Neural cell (in vitro differentiated cells): ENCODE measurements around the gene TOMM20. TPM values are rescaled to one million over a fixed set of nuclear protein-coding genes. Genes with fewer than 3 reads are reported as not detected.

Experiments
- H2AFZ ChIP-seq: fragments of 200-600, 300-800 bp; sonication (generic), shearing (Covaris generic); 2 replicates; pipeline ENCODE4 v1.6.0; 2014; ENCODE audit warnings: low read depth, mild to moderate bottlenecking, antibody characterized with exemption, low read length, moderate library complexity
- H3F3A ChIP-seq: fragments of 200-600 bp; shearing (Covaris generic); 2 replicates; pipeline ENCODE4 v1.6.1; 2016; ENCODE audit warnings: mild to moderate bottlenecking, moderate library complexity, mixed read lengths, antibody characterized with exemption, low read length; ENCODE audit not compliant: insufficient read depth, poor library complexity, severe bottlenecking
- H3K27ac ChIP-seq: fragments of 200-600, 300-800 bp; sonication (generic), shearing (Covaris generic); 2 replicates; pipeline ENCODE4 v1.5.1; 2014; ENCODE audit warnings: mild to moderate bottlenecking, low read length, moderate library complexity
- H3K27me3 ChIP-seq: fragments of 300-800, 200-600 bp; sonication (generic), shearing (Covaris generic); 2 replicates; pipeline ENCODE4 v1.6.0; 2014; ENCODE audit warnings: mild to moderate bottlenecking, low read depth, low read length, moderate library complexity; ENCODE audit not compliant: insufficient read depth
- H3K36me3 ChIP-seq: fragments of 300-800, 200-600 bp; sonication (generic), shearing (Covaris generic); 2 replicates; pipeline ENCODE4 v1.5.1; 2014; ENCODE audit warnings: mild to moderate bottlenecking, antibody characterized with exemption, low read length, moderate library complexity; ENCODE audit not compliant: insufficient read depth
- H3K4me2 ChIP-seq: fragments of 300-800, 200-600 bp; sonication (generic), shearing (Covaris generic); 2 replicates; pipeline ENCODE4 v1.6.0; 2014; ENCODE audit warnings: mild to moderate bottlenecking, low read length
- H3K4me3 ChIP-seq: fragments of 300-800, 200-600 bp; sonication (generic), shearing (Covaris generic); 2 replicates; pipeline ENCODE4 v1.5.1; 2014; ENCODE audit warnings: mild to moderate bottlenecking, low read length, moderate library complexity
- H3K79me2 ChIP-seq: fragments of 200-600 bp; shearing (Covaris generic); replicated peaks from 2 replicates; pipeline ENCODE4 v1.6.0; 2014; ENCODE audit warnings: mild to moderate bottlenecking, low read length, moderate library complexity; ENCODE audit not compliant: insufficient read depth
- H3K9ac ChIP-seq: fragments of 300-800, 200-600 bp; sonication (generic), shearing (Covaris generic); 2 replicates; pipeline ENCODE4 v1.6.1; 2016; ENCODE audit warnings: mild to moderate bottlenecking, low read length, mixed read lengths
- H3K9me2 ChIP-seq: fragments of 200-600 bp; shearing (Covaris generic); 2 replicates; pipeline ENCODE4 v1.6.1; 2016; ENCODE audit warnings: mild to moderate bottlenecking, low read length, mixed read lengths; ENCODE audit not compliant: insufficient read depth
- H3K9me3 ChIP-seq: fragments of 200-600, 300-800 bp; sonication (generic), shearing (Covaris generic); 2 replicates; pipeline ENCODE4 v1.6.1; 2016; ENCODE audit warnings: mild to moderate bottlenecking, mixed run types, low read length, moderate library complexity, mixed read lengths
- H4K20me1 ChIP-seq: fragments of 200-600 bp; shearing (Covaris generic); 2 replicates; pipeline ENCODE4 v1.6.1; 2016; ENCODE audit warnings: mild to moderate bottlenecking, mixed run types; ENCODE audit not compliant: insufficient read depth
- CTCF ChIP-seq: fragments of 450-650 bp; IDR thresholded peaks from 2 replicates; pipeline ENCODE4 v1.5.1; 2014; ENCODE audit warnings: antibody characterized with exemption, mild to moderate bottlenecking, moderate library complexity; ENCODE audit not compliant: poor library complexity, severe bottlenecking
- EP300 ChIP-seq: fragments of 450-650 bp; conservative IDR thresholded peaks from 2 replicates; pipeline ENCODE4 v1.6.1; 2014; ENCODE audit warnings: antibody characterized with exemption, mild to moderate bottlenecking, moderate library complexity; ENCODE audit not compliant: poor library complexity, severe bottlenecking
- EZH2 ChIP-seq: fragments of 200-600, 300-800 bp; shearing (Covaris generic), sonication (generic); IDR thresholded peaks from 2 replicates; pipeline ENCODE4 v1.6.1; 2014; ENCODE audit warnings: antibody characterized with exemption, low read length, borderline replicate concordance, mild to moderate bottlenecking; ENCODE audit not compliant: insufficient read depth, poor library complexity, severe bottlenecking
- MXI1 ChIP-seq: fragments of 450-650 bp; conservative IDR thresholded peaks from 2 replicates; pipeline ENCODE4 v1.6.1; 2014; ENCODE audit warnings: antibody characterized with exemption, mild to moderate bottlenecking; ENCODE audit not compliant: poor library complexity, severe bottlenecking
- POLR2AphosphoS5 ChIP-seq: IDR thresholded peaks from 2 replicates; pipeline ENCODE4 v1.6.1; 2012
- RAD21 ChIP-seq: fragments of 450-650 bp; conservative IDR thresholded peaks from 2 replicates; pipeline ENCODE4 v1.6.1; 2014; ENCODE audit warnings: antibody characterized with exemption, mild to moderate bottlenecking, moderate library complexity
- REST ChIP-seq: IDR thresholded peaks from 2 replicates; pipeline ENCODE4 v1.6.1; 2012; ENCODE audit warnings: borderline replicate concordance
- SMC3 ChIP-seq: fragments of 450-650 bp; conservative IDR thresholded peaks from 2 replicates; pipeline ENCODE4 v1.6.1; 2014; ENCODE audit warnings: antibody characterized with exemption, mild to moderate bottlenecking, moderate library complexity; ENCODE audit not compliant: poor library complexity
- TAF1 ChIP-seq: IDR thresholded peaks from 2 replicates; pipeline ENCODE4 v1.6.1; 2012; ENCODE audit warnings: low read depth
- polyA plus RNA-seq: library from polyadenylated mRNA; depleted of rRNA; stranded (reverse); fragments of >200 nt; gene quantifications from 2 replicates; pipeline ENCODE4 v1.2.3, GENCODE V29; 2014

TOMM20 gene
- polyA plus RNA-seq, 1 donor from 2014 or later: 175 TPM

- Histone ChIP-seq H3K27ac (no peak overlapping the region), H3K36me3 (peaks cover 8% of the 10 kb centered on the region)
- TF ChIP-seq MXI1: no peak
These were observed 4.4 kb upstream of the TOMM20 start for GRCh38 chr1:235133086-235133485.

GRCh38 chr1:235131961-235132360 is 3.3 kb upstream of the TOMM20 start:
- H3K36me3 ChIP-seq: peaks cover 7% of the 10 kb centered on the region
- no peaks in the 10 kb centered on the region for H4K20me1 ChIP-seq
- H3K27me3 ChIP-seq: no peaks in the 10 kb centered on the region
- TF ChIP-seq POLR2AphosphoS5: no peak
- no peak for TF ChIP-seq MXI1
- no peak for TF ChIP-seq TAF1
- no peak for TF ChIP-seq CTCF
- TF ChIP-seq EZH2: no peak
- TF ChIP-seq RAD21: no peak
- no peak for TF ChIP-seq EP300
- TF ChIP-seq REST: no peak
- no peak for TF ChIP-seq SMC3
- peaks cover 15% of the 10 kb centered on the region for H3K79me2 ChIP-seq
- H3K27ac ChIP-seq: no peak overlapping the region
- no peaks in the 10 kb centered on the region for H3F3A ChIP-seq
- H3K4me2 ChIP-seq: no peak overlapping the region
- no peaks in the 10 kb centered on the region for H3K9me2 ChIP-seq
- H2AFZ ChIP-seq: no peak overlapping the region
- no peaks in the 10 kb centered on the region for H3K9me3 ChIP-seq
- no peak overlapping the region for H3K4me3 ChIP-seq
- no peak overlapping the region for H3K9ac ChIP-seq

More at GRCh38 chr1:235133086-235133485, 4.4 kb upstream of the TOMM20 start:
- Histone ChIP-seq H2AFZ (no peak overlapping the region), H3K9me3 (no peaks in the 10 kb centered on the region), H3K79me2 (peaks cover 4% of the 10 kb centered on the region), H3F3A (no peaks in the 10 kb centered on the region), H3K9ac (no peak overlapping the region), H4K20me1 (no peaks in the 10 kb centered on the region), H3K9me2 (no peaks in the 10 kb centered on the region), H3K27me3 (no peaks in the 10 kb centered on the region), H3K4me3 (no peak overlapping the region), H3K4me2 (no peak overlapping the region)

- Histone ChIP-seq H3K9me2 (no peaks in the 10 kb centered on the region), H2AFZ (no peak overlapping the region), H3K27ac (no peak overlapping the region), H3K36me3 (no peaks in the 10 kb centered on the region), H3F3A (no peaks in the 10 kb centered on the region), H3K4me3 (no peak overlapping the region), H3K79me2 (peaks cover 27% of the 10 kb centered on the region), H3K4me2 (no peak overlapping the region), H4K20me1 (no peaks in the 10 kb centered on the region), H3K9ac (no peak overlapping the region), H3K9me3 (no peaks in the 10 kb centered on the region), H3K27me3 (no peaks in the 10 kb centered on the region)
- no peak for TF ChIP-seq RAD21
- no peak for TF ChIP-seq CTCF
- TF ChIP-seq POLR2AphosphoS5: no peak
- no peak for TF ChIP-seq SMC3
- no peak for TF ChIP-seq TAF1
- no peak for TF ChIP-seq MXI1
- TF ChIP-seq EZH2: no peak
- TF ChIP-seq EP300: no peak
- TF ChIP-seq REST: no peak
These were observed 2.2 kb upstream of the TOMM20 start for GRCh38 chr1:235130766-235131270.
